Measurements from ENCODE around the gene CFAP100. TPM values are rescaled to one million over a fixed set of nuclear protein-coding genes. Genes with fewer than 3 reads are reported as not detected.

The CFAP100 gene
- total RNA-seq, 1 experiment from 2014 or later: not detected

DNA sequence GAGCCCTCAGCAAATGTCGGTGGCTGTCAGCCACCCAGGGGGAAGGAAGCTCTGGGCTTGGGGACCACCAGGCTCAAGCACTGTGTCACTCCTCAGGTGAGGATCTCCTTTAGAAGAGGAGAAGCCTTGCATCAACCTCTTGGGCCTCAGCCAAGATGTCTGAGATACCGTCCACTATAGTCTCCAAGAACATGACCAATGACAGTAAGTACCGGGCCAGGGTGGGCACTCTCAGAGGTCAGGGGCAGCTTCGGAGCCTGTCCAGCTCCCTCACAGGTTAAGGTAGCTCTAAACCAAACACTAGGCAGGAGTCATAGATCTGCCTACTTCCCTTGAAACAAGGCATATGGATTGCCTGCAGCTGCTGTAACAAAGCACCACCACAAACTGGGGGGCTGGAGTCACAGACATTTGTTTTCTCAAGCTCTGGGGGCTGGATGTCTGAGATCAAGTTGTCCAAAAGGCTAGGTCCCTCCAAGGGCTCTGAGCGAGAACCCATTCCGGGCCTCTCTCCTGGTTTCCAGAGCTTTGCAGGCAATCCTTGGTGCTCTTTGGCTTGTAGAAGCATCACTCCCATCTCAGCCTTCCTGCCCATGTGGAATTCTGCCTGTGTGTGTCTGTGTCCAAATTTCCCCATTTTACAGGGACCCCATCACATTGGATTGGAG lies 1.3 kb downstream of the CFAP100 start:
- Histone ChIP-seq H3K9me2 (ENCODE audit: insufficient read depth) (no peaks in the 10 kb centered on the region), H3K9ac (ENCODE audit: low read length) (no peak overlapping the region), H3K9me3 (ENCODE audit: control insufficient read depth in 1 of 2, insufficient read depth in 1 of 2, low read depth in 1 of 2, low read length in 2 of 2) (no peaks in the 10 kb centered on the region), H3K4me2 (ENCODE audit: low read length) (no peak overlapping the region), H3K27ac (ENCODE audit: low read depth, low read length) (no peak overlapping the region), H3K27me3 (ENCODE audit: insufficient read depth, low read length) (no peaks in the 10 kb centered on the region), H3K79me2 (ENCODE audit: insufficient read depth, low read length) (no peaks in the 10 kb centered on the region), H2AFZ (ENCODE audit: low read depth, low read length, poor library complexity, severe bottlenecking) (no peak overlapping the region), H4K20me1 (ENCODE audit: insufficient read depth) (no peaks in the 10 kb centered on the region), H3K4me3 (replicated peaks in 1 of 2; ENCODE audit: low read depth in 1 of 2, low read length in 2 of 2) (no peak overlapping the region), H3K36me3 (ENCODE audit: control insufficient read depth in 1 of 2, insufficient read depth in 2 of 2, low read length in 2 of 2) (no peaks in the 10 kb centered on the region), H3K4me1 (ENCODE audit: control insufficient read depth in 1 of 2, insufficient read depth in 2 of 2, low read length in 2 of 2) (no peaks in the 10 kb centered on the region)
- intact Hi-C loops (cut with micrococcal nuclease): no loop called here
- ChIA-PET RAD21 (ENCODE audit: low non-redundant PET in 1 of 2, low total read pairs in 2 of 2, uncharacterized antibody in 2 of 2, unreplicated experiment in 2 of 2) (interaction anchor here in 1 of 2 experiments (0.5 kb wide), 1 partner anchor 150 kb away, joined by 4 read pairs; no protein-coding TSS in a partner anchor), CTCF (no interaction called here), POLR2A (no interaction called here)
- TF ChIP-seq SP1 (IDR thresholded peaks at IDR 0.05; ENCODE audit: low read depth): no peak
- TF ChIP-seq JUND (IDR thresholded peaks at IDR 0.05): no peak
- TF ChIP-seq CBX3 (IDR thresholded peaks at IDR 0.05; ENCODE audit: low read depth): no peak
- no peak for TF ChIP-seq SRF (IDR thresholded peaks at IDR 0.05; ENCODE audit: low read depth)
- no peak for TF ChIP-seq EZH2phosphoT487 (IDR thresholded peaks at IDR 0.05; ENCODE audit: borderline replicate concordance)
- no peak for TF ChIP-seq CEBPB (IDR thresholded peaks at IDR 0.05; ENCODE audit: low read depth)
- TF ChIP-seq POLR2A (IDR thresholded peaks at IDR 0.05; ENCODE audit: borderline replicate concordance, extremely low read depth, insufficient read depth, insufficient read length): no peak
- TF ChIP-seq EGR1 (IDR thresholded peaks at IDR 0.05; ENCODE audit: low read depth): no peak
- DNase-seq (ENCODE audit: low read depth, low spot score) (no peak), ATAC-seq (no peak)
- no TSS peak for BruUV-seq (replicated peaks)

DNA sequence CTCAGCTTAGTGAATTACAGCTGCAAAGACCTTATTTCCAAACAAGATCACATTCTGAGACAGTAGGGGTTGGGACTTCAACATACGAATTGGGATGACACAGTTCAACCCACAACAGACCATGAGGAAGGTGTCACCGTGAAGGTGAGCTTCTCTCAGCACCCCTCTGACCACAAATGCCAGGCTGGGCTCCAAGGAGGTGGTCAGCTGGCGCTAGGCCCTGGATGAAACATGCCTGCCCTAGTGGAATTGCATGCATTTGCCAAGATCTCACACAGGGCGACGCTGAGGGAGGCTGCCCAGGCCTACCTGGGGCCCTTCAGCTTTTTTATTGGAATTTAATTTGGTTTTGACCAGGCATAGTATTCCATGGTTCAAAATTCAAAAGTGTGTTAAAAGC lies 1.8 kb downstream of the CFAP100 start:
- no TSS peak for BruUV-seq (replicated peaks)
- CTCF ChIA-PET: no interaction called here
- TF ChIP-seq, protein P1, sequence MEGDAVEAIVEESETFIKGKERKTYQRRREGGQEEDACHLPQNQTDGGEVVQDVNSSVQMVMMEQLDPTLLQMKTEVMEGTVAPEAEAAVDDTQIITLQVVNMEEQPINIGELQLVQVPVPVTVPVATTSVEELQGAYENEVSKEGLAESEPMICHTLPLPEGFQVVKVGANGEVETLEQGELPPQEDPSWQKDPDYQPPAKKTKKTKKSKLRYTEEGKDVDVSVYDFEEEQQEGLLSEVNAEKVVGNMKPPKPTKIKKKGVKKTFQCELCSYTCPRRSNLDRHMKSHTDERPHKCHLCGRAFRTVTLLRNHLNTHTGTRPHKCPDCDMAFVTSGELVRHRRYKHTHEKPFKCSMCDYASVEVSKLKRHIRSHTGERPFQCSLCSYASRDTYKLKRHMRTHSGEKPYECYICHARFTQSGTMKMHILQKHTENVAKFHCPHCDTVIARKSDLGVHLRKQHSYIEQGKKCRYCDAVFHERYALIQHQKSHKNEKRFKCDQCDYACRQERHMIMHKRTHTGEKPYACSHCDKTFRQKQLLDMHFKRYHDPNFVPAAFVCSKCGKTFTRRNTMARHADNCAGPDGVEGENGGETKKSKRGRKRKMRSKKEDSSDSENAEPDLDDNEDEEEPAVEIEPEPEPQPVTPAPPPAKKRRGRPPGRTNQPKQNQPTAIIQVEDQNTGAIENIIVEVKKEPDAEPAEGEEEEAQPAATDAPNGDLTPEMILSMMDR (IDR thresholded peaks at IDR 0.05 in 2 of 3, conservative IDR thresholded peaks at IDR 0.05 in 1 of 3; ENCODE audit: borderline replicate concordance in 1 of 3, insufficient read depth in 1 of 3, low read depth in 2 of 3, low read length in 2 of 3): no peak
- TF ChIP-seq ZFX (IDR thresholded peaks at IDR 0.05): no peak
- no peak for TF ChIP-seq FOSL1 (IDR thresholded peaks at IDR 0.05; ENCODE audit: low read depth)
- TF ChIP-seq CEBPB (IDR thresholded peaks at IDR 0.05; ENCODE audit: low read depth): no peak
- TF ChIP-seq EGR1 (IDR thresholded peaks at IDR 0.05; ENCODE audit: low read depth): no peak
- no peak for TF ChIP-seq ATF3 (IDR thresholded peaks at IDR 0.05)
- TF ChIP-seq, protein P2, sequence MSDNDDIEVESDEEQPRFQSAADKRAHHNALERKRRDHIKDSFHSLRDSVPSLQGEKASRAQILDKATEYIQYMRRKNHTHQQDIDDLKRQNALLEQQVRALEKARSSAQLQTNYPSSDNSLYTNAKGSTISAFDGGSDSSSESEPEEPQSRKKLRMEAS (IDR thresholded peaks at IDR 0.05): no peak
- no peak for TF ChIP-seq SIN3A (IDR thresholded peaks at IDR 0.05; ENCODE audit: low read depth)
- no peak for TF ChIP-seq RAD21 (IDR thresholded peaks at IDR 0.05; ENCODE audit: low read depth)
- TF ChIP-seq, protein P3, sequence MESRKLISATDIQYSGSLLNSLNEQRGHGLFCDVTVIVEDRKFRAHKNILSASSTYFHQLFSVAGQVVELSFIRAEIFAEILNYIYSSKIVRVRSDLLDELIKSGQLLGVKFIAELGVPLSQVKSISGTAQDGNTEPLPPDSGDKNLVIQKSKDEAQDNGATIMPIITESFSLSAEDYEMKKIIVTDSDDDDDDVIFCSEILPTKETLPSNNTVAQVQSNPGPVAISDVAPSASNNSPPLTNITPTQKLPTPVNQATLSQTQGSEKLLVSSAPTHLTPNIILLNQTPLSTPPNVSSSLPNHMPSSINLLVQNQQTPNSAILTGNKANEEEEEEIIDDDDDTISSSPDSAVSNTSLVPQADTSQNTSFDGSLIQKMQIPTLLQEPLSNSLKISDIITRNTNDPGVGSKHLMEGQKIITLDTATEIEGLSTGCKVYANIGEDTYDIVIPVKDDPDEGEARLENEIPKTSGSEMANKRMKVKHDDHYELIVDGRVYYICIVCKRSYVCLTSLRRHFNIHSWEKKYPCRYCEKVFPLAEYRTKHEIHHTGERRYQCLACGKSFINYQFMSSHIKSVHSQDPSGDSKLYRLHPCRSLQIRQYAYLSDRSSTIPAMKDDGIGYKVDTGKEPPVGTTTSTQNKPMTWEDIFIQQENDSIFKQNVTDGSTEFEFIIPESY (IDR thresholded peaks at IDR 0.05; ENCODE audit: extremely low read depth, insufficient replicate concordance, low read length): no peak
- TF ChIP-seq POLR2AphosphoS5 (IDR thresholded peaks at IDR 0.05; ENCODE audit: low read depth, low read length): no peak
- no peak for TF ChIP-seq JUND (IDR thresholded peaks at IDR 0.05)
- no peak for TF ChIP-seq CBX3 (IDR thresholded peaks at IDR 0.05; ENCODE audit: low read depth)
- TF ChIP-seq ZNF274 (IDR thresholded peaks at IDR 0.05; ENCODE audit: low read depth, low read length): no peak

More for the DNA sequence above, 1.8 kb downstream of the CFAP100 start:
- Histone ChIP-seq H3K27me3 (ENCODE audit: insufficient read depth, low read length) (no peaks in the 10 kb centered on the region), H3K9ac (ENCODE audit: low read length) (no peak overlapping the region), H3K9me3 (ENCODE audit: control insufficient read depth in 1 of 2, insufficient read depth in 1 of 2, low read depth in 1 of 2, low read length in 2 of 2) (no peaks in the 10 kb centered on the region), H3K36me3 (ENCODE audit: control insufficient read depth in 1 of 2, insufficient read depth in 2 of 2, low read length in 2 of 2) (no peaks in the 10 kb centered on the region), H3K79me2 (ENCODE audit: insufficient read depth, low read length) (no peaks in the 10 kb centered on the region), H3K4me2 (ENCODE audit: low read length) (no peak overlapping the region), H2AFZ (ENCODE audit: low read depth, low read length, poor library complexity, severe bottlenecking) (no peak overlapping the region), H3K27ac (ENCODE audit: low read depth, low read length) (no peak overlapping the region), H3K9me2 (ENCODE audit: insufficient read depth) (no peaks in the 10 kb centered on the region), H3K4me1 (ENCODE audit: control insufficient read depth in 1 of 2, insufficient read depth in 2 of 2, low read length in 2 of 2) (no peaks in the 10 kb centered on the region), H3K4me3 (replicated peaks in 1 of 2; ENCODE audit: low read depth in 1 of 2, low read length in 2 of 2) (no peak overlapping the region), H4K20me1 (ENCODE audit: insufficient read depth) (no peaks in the 10 kb centered on the region)
- intact Hi-C loops (cut with micrococcal nuclease): no loop called here
- no peak for ATAC-seq
- ChIA-PET RAD21 (ENCODE audit: low non-redundant PET in 1 of 2, low total read pairs in 2 of 2, uncharacterized antibody in 2 of 2, unreplicated experiment in 2 of 2) (no interaction called here), POLR2A (no interaction called here)
- DNase-seq (ENCODE audit: low read depth, low spot score): no peak
